ENCODE results near the gene PSMC3.

PSMC3 gene

DNA sequence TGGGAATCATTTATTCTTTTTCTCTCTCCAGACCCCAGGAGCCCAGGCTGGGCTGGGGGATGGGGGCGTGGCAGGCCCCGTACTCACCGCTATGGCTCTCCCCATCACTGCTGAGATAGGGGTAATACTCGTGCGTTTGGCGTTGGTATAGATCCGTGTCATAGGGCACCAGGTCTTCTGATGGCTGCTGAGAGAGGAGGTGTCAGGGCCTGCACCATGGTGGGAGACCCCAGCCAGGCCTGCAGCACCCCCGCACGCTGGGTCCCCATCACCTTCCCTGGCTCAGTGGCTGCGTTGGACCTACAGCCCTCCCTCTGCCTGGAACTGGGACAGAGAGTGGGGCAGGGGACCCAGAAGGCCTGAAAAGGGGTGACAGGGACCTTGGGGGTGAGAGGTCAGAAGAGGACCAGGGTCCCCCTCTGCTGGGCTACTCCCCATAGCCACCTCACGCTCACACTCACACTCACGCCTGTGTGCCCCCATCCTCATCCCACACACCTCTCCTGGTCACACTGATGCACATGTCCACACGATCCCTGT is 50.6 kb downstream of the PSMC3 start:
- no peak for DNase-seq (ENCODE audit: low read depth)
- TF ChIP-seq, protein P1, sequence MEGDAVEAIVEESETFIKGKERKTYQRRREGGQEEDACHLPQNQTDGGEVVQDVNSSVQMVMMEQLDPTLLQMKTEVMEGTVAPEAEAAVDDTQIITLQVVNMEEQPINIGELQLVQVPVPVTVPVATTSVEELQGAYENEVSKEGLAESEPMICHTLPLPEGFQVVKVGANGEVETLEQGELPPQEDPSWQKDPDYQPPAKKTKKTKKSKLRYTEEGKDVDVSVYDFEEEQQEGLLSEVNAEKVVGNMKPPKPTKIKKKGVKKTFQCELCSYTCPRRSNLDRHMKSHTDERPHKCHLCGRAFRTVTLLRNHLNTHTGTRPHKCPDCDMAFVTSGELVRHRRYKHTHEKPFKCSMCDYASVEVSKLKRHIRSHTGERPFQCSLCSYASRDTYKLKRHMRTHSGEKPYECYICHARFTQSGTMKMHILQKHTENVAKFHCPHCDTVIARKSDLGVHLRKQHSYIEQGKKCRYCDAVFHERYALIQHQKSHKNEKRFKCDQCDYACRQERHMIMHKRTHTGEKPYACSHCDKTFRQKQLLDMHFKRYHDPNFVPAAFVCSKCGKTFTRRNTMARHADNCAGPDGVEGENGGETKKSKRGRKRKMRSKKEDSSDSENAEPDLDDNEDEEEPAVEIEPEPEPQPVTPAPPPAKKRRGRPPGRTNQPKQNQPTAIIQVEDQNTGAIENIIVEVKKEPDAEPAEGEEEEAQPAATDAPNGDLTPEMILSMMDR (conservative IDR thresholded peaks at IDR 0.05; ENCODE audit: low read depth, low read length) = no peak
- no peak overlapping the region for H3K4me3 ChIP-seq (ENCODE audit: low read length)

- no peak for DNase-seq (ENCODE audit: low read depth)
- H3K4me3 ChIP-seq (ENCODE audit: low read length) = no peak overlapping the region
- TF ChIP-seq, protein P1 (conservative IDR thresholded peaks at IDR 0.05; ENCODE audit: low read depth, low read length) = no peak
Measured at GRCh38 chr11:47375020-47375419, 51.2 kb downstream of the PSMC3 start.

- TF ChIP-seq, protein P1 (conservative IDR thresholded peaks at IDR 0.05; ENCODE audit: low read depth, low read length) = no peak
- H3K4me3 ChIP-seq (ENCODE audit: low read length) = no peak overlapping the region
- DNase-seq (ENCODE audit: low read depth) = no peak
Measured at GRCh38 chr11:47374720-47375019, 51.6 kb downstream of the PSMC3 start.

- H3K4me3 ChIP-seq (ENCODE audit: low read length) = no peak overlapping the region
- no peak for DNase-seq (ENCODE audit: low read depth)
- TF ChIP-seq, protein P1 (conservative IDR thresholded peaks at IDR 0.05; ENCODE audit: low read depth, low read length) = peak; percentile 97
Measured at GRCh38 chr11:47373876-47374719, 52.1 kb downstream of the PSMC3 start.

- no peak overlapping the region for H3K4me3 ChIP-seq (ENCODE audit: low read length)
- TF ChIP-seq, protein P1 (conservative IDR thresholded peaks at IDR 0.05; ENCODE audit: low read depth, low read length) = no peak
- DNase-seq (ENCODE audit: low read depth) = no peak
Measured at GRCh38 chr11:47372422-47372821, 53.8 kb downstream of the PSMC3 start.

- DNase-seq (ENCODE audit: low read depth) = no peak
- no peak overlapping the region for H3K4me3 ChIP-seq (ENCODE audit: low read length)
- TF ChIP-seq, protein P1 (conservative IDR thresholded peaks at IDR 0.05; ENCODE audit: low read depth, low read length) = no peak
Measured at GRCh38 chr11:47369676-47370075, 56.6 kb downstream of the PSMC3 start.
